GM11168 (cell line): ENCODE measurements around the gene RHPN2.

Experiments used
- in situ Hi-C: fragments of 300-500 bp; cut with MboI; formaldehyde crosslinking; loops from one replicate; pipeline ENCODE4 v1.12.0; 2022; ENCODE audit warnings: low sequenced_read_pairs; ENCODE audit not compliant: unreplicated experiment

RHPN2 gene

DNA sequence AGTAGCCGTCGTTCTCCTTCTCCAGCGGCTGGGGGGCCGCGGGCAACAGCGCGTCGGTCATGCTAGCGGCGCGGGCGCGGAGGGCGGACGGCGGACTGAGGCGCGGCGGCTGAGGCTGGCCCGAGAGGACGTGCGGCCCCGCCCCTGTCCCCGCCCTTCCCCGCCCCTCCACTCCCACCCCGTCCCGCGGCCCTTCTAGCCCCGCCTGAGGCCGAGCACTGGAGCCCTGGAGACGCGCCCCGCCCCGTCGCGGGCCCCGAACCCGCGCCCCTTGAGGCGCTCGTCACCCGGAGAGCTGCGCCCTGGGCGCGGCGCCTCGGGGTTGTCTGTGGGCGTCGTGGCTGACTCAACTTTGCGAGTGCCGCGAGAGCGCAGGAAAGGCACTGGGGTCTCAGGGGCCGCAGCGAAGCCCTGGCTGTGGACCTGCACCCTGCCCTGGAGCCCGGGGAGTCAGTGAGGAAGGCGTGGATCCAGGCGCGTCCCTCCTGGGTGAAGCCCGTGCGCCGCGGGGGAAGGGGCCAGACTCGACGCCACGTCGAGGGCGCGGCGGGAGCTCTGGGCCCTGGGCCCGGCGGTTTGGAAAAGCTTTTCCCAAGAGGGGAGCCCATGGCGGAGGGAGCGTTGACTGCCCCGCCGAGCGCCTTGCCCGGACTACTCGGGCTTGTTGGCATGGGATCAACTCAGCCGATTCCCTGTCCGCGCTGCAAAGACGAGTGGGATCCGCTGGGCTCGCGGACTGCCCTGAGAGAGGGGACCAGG is at the start of gene RHPN2:
Gene RHPN2 (minus strand): TSS at position 97 of the 759 bp plus-strand sequence. CDS start 36 bp downstream, at position 61.
- in situ Hi-C loops, result no loop called here

DNA sequence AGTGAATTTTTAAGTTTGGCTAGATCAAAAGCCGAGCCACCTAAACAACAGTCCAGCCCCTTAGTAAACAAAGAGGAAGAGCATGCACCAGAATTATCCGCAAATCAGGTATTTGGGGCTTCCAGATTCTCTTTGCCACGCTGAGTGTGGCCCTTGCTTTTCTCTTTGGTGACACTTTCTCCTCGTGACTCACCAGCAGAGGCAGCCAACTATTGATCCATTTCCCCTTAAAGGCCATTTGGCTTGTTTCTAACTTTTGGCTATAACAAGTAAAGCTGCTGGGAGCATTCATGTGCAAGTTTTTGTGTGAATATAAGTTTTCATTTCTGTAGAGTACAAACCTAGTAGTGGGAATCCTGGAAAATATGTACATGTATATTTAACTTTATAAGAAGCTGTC is 49.6 kb upstream of the RHPN2 start:
- in situ Hi-C loops, result no loop called here

DNA sequence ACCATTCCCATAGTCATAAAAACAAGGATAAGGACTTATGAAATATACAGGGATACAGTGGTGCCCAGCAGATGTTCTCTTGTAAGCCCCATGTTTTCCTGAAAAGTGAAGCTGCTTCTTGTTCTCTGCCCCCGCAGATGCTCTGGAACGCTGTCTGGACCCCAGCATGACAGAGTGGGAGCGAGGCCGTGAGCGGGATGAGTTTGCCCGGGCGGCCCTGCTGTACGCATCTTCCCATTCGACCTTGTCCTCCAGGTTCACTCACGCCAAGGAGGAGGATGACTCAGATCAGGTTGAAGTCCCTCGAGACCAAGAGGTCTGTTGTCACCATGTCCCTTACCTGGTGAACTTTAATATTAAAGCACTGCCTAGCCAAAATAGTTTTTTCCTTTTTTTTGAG is 46.9 kb upstream of the RHPN2 start:
- in situ Hi-C loops, result no loop called here

DNA sequence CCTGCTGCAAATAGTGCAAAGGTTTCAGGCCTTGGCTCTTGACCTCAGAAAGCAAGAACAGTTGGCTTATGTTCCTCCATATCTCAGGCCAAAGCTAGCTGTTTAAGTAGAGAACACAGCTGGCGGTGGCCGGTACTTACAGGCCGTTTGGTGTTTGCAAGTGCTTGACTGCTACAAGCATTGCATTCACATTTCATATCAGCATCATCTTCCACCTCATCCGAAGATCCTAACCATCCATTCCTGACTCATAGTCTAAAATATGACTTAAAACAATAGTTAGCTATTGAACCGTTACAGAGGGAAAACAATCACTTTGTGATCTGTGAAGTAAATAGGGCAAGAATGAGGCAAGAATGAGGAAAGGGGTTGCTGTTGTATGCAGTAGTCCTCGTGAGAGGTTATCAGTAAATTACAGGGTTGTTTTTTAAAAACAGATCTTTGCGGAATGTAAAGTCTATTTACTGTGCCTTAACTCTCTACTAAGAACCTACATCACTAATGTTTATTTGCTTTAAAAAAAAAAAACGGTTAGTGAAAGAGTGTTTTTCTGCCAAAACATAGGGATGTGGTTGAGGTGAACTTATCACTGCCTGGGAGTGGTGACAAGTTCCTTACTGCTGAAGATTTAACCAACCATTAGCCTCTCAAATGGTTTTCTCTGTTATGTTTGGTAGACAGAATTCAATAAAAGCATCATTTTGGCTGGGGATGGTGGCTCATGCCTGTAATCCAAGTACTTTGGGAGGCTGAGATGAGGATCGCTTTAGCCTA is 45.6 kb upstream of the RHPN2 start:
- in situ Hi-C loops, result no loop called here

DNA sequence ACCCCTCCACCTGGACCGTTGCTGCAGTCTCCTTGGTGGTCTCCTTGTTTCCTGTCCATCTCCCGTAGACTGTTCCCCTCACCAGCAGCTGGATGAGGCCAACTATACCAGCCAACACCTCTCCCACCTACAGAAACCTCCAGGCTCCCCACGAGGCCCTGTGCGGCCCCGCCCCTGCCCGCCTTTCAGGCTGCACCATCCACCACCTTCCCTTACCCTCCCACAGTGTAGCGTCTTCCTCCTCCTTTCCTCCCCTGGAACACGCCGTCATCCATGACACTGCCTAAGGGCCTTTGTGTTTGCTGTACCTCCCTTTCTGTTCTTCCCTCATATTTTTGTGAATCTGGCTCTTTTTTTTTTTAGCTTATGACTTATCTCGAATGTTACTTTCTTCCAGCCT is 43.5 kb upstream of the RHPN2 start:
- in situ Hi-C loops, result no loop called here

DNA sequence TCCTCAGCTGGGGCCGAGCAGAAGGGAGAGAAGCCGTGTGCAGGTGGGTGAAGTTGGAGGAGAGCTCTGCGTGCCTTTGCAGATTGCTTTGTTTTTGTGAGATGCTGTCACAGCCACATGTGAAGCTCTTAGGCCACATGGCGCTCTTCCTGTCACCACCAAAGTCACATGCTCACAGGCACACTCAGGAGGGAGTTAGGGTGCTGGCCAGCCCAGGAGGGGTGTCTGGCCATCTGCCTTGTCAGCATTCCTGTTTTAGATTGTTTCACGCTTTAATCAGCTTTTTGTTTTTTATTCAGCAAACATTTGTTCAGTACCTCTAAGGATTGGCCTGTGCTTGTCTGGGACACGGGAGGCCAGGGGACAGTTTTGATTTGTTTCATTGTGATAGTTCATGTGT is 38.2 kb upstream of the RHPN2 start:
- in situ Hi-C loops, result no loop called here

DNA sequence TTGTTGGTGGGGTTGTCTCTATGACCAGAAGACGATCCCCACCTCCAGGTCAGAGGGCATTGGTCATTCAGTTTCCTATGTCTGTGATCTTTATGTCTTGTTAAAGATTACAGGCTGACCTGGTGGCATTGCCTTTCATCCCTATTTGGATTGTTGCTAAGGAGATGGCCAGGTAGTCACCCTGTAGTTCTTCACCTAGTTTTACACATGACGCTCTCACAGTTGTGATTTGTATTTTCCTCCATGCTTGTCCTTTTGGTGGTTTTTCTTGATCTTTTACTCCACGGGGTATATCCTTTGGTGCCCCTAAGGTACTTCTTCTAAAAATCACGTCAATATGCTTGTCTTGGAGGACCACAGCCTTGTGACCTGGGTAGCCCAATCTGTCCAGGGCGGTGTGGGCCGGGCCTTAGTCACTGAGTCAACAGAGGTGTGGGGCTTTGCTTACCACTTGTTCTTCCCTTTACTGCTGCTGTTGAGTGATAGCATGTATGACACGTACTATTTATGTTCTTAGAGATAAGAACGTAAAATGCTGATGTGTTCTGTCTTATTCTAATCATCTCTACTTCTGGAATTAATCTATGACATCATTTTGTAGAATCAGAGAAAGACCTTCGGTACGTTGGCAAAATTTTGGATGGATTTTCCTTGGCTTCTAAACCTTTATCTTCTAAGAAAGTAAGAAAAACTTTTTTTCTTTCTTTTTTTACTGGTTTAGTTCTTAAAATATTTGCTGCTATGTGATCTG is 36.4 kb upstream of the RHPN2 start:
- in situ Hi-C loops, result no loop called here

DNA sequence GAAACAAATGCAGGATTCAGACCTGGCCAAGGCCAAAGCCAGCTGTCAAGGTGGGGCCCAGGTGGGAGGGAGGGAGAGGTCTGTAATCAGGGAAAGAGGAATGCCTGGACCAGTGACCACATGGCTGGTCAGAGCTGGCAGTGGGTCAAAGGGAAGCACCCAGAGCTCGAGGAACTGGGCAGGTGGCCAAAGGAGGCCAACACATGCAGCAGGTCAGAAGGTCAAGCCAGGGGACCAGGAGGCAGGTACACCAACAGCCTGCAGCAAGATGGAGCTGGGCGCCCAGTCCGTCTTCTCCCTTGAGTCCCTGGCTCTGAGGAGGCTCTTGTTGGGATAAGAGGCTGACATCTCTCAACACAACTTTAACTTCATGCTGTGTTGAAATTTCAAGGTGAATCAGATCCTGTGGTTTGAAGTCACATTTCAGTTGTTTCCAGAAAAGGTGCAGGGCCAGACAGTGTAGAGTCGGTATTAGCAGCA is 33.4 kb upstream of the RHPN2 start:
- in situ Hi-C loops, result no loop called here

DNA sequence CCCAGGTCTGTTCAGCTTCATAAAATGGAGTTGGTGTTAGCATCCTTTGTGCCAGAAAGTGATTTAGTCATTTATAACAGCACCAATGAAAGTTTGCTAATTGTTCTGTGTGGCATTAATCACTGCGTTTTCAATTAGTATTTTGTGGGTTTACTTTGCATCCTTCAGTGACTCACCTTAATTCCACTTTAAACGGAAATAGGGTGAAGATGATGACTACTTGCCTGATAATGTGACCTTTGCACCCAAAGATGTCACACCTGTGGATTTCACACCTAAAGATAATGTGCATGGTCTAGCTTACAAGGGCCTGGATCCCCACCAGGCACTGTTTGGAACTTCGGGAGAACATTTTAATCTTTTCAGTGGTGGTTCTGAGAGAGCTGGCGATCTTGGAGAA is 31.3 kb upstream of the RHPN2 start:
- in situ Hi-C loops, result no loop called here

DNA sequence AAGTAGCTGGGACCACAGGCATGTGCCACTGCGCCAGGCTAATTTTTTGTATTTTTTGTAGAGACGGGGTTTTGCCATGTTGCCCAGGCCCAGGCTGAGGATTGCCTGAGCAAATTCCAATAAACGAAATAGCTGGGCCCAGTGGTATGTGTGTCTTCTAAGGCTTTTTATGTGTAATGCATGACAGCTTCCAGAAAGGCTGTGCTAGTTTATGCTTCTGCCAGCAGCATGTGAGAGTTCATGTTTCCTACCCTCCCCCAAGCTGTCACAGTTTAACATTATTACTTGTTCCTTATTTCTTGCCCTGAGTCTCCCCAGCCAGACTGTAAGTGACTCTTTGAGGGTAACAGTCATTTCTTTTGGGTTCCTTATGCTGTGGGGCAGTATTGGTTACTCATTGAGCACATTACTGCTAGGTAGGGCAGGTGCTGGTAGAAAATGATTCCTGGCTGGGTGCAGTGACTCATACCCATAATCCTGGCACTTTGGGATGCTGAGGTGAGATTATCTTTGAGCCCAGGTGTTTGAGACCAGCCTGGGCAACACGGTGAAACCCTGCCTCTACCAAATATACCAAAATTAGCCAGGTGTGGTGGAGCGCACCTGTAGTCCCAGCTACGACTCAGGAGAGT is 29.9 kb upstream of the RHPN2 start:
- in situ Hi-C loops, result no loop called here

DNA sequence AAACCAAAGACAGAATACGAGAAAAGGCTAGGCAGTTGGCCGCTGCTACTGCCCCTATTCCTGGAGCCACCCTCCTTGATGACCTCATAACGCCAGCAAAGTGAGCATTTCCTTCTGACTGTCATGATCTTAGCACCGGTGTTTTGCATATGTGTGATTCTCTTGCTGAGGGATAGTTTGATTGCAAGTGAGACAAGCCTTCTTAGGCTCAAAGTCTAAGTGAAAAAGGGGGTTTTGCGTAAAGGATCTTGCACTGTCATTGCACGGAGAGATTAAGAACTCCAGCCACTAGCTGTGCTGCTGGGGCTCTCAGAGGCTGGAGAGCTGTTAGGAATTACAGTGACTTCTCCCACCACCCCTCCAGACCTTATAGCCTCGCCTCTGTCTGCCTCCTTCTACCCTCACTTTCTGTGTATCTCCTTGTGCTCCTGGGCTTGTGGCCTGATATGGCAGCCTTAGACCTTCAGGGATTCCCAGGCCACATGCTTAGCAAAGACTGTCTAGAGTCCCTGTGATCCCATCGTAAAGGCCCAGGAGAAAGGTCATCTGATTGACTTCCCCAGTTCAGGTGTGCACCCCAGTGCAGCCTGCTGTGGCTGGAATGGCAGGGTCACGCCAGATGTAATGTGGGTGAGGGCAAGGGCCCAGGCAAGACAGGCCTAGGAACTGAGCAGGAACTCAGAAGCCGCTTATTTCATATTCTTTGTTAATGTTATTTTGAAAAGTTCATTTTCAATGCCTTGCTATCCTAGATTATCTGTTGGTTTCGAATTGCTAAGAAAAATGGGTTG is 28.9 kb upstream of the RHPN2 start:
- in situ Hi-C loops, result no loop called here

DNA sequence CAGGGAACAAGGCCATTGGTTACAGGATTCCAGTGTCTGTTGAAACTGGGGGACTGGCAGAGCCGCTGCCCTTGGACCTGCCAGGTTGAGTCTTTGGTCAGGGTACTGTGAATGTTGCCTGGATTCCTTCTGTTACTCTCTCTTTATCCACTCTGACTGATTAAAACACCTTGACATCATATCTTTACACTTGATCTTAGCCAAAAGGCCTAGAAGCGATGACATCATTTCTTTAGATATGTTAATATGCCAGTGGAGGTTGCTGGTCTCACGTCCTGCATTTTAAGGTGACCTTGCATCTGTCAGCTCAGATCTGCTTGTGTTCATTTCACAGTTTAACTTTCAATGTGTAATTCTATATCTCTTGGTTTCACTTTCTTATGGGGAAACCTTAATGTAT is 25.5 kb upstream of the RHPN2 start:
- in situ Hi-C loops, result no loop called here

DNA sequence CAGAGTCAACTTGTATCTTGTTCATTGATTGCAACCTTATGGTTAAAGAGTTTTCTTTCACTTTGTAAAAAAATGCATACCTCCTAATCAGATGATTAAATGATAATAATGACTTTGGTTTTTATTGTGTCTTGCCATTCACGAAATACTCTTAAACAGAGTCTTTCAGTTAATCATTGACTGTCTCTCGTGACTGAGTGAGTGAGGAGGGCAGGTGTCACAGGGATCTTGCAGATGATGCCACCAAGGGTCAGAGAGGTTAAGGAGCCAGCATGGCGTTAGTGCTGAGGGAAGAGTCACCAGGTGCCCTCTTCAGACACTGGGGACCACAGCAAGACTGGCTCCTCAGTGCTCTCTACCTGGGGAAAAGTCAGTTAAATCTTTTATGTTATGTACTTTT is 24.3 kb upstream of the RHPN2 start:
- in situ Hi-C loops, result no loop called here

DNA sequence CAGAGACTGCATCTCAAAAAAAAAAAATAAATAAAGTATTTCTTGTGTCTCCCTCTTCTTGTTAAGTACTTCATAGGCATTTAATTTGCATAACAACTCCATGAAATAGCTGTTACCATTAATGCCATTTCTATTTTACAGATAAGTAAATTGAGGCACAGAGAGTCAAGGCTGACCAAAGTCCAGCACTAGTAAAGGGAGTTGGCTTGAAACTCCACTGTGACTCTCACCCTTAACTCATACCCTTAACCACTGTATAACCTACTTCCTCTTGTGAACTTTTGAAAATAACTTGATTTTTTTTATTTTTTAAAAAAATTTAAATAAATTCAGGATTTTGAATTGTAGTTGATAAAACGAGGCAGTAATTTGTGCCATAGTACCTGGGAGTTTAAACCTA is 22.3 kb upstream of the RHPN2 start:
- in situ Hi-C loops, result no loop called here

DNA sequence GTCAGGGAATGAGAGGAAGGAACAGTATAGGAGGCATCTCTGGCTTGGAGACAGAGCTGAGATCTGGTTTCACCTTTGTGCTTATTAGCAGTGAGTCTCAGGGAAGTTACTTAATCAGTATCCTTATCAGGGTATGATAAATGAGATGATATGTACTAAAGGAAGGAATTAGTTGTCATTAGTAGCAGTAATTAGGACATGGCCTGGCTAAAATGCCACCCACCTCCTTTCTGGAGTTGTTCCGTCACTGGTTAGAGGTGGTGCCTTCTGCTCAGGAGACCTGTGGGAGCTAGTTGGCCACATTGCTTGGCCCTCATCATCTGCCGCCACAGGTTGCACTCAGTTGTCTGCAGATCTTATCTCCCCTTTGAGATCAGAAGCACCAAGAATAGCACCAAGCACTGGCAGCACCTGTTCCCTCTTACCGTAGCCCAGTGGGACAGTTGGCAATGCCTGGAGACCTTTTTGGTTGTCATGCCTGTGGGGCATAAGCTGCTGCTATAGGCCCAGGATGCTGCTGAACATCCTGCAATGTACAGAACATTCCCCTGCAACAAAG is 21.0 kb upstream of the RHPN2 start:
- in situ Hi-C loops, result no loop called here

DNA sequence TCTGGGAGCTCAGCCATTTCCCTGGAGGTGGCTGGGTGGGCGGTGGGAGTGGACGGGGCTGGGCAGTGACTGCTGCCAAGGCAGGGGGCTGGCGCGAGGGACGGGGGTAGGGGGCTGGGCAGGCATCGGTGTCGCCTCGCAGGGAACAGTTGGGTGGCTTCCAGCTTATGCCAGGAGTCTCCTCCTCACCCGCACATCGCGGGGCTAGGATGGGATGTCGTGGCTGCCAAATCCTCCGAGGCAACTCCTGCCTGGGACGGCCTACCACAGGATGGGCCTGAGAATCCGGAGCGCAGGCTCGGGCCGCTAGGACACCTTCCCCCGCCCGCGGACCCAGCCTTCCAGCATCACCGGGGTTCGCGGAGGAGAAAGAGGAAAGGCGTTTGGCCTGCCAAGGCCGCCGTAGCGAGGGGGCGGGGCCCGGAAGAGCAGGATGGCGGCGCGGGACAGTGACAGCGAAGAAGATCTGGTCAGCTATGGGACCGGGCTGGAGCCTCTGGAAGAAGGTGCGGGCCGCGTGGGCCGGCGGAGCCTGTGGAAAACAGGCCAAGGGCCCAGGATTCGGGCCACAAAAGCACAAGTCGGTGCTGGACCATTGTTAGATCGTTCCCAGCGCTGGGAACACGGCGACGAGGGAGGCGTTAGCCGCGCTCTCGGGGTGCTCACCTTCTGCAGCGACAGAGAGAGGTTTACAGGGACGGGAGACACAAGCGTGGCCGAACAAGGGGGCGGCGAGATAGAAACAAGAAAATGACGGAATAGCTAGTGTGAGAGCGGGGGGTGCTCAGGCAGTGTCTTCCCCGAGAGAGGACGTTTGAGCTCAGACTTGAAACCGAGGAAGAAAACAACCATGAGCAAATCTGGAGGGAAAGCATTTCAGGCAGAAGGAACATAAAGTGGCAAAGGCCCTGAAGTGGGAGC is 16.3 kb upstream of the RHPN2 start, which contains the start of gene GPATCH1:
Gene GPATCH1 (plus strand): TSS at position 421 of the 921 bp plus-strand sequence. CDS start 13 bp downstream, at position 434.
- in situ Hi-C loops, result no loop called here

DNA sequence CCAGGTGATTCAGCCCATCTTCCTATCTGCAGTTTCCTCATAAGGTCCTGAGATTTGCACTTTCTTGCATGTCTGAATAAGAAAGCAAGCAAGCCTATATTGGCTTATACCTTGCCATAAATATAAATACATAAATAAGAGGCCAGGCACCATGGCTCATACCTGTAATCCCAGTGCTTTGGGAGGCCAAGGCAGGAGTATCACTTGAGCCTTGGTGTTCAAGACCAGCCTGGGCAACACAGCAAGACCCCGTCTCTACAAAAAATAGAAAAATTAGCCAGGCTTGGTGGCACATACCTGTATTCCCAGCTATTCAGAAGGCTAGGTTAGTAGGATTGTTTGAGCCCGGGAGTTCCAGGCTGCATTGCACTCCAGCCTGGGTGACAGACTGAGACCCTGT is 10.8 kb upstream of the RHPN2 start:
- in situ Hi-C loops, result no loop called here

DNA sequence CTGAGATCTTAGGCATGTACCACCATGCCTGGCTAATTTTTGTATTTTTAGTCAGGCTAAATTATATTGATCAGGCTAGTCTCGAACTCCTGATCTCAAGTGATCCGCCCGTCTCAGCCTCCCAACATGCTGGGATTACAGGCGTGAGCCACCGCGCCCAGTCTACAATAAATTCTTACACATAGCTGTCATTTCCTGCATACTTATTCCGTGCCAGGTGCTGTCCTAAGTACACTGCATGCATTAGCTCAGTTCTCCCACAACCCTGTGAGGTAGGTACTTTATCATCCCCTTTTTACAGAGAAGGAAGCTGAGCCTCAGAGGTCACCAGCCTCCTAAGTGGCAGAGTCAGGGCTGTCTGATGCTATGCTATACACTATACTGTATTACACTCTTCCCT is 7.2 kb upstream of the RHPN2 start:
- in situ Hi-C loops, result no loop called here
